Subcutaneous abdominal adipose tissue (tissue), 5 donors: ENCODE measurements around the gene PCED1A.

Experiments used
- H3K27ac ChIP-seq: one replicate; pipeline ENCODE4 v1.7.0; 2013; ENCODE audit warnings: low read depth, mild to moderate bottlenecking, inconsistent platforms, low read length, moderate library complexity
- H3K27me3 ChIP-seq, 5 donors: one replicate each; pipeline ENCODE4 v1.7.0; 2013; ENCODE audit warnings: low read length in 5 of 5, inconsistent platforms in 1 of 5; ENCODE audit not compliant: control insufficient read depth in 5 of 5, insufficient read depth in 4 of 5
- H3K36me3 ChIP-seq, 5 donors: one replicate each; pipeline ENCODE4 v1.7.0; 2013; ENCODE audit warnings: low read length in 5 of 5; ENCODE audit not compliant: control insufficient read depth in 5 of 5, insufficient read depth in 5 of 5
- H3K4me1 ChIP-seq, 5 donors: one replicate each; pipeline ENCODE4 v1.7.0; 2013; ENCODE audit warnings: low read length in 5 of 5, mild to moderate bottlenecking in 3 of 5, moderate library complexity in 1 of 5; ENCODE audit not compliant: control insufficient read depth in 5 of 5, insufficient read depth in 5 of 5
- H3K4me3 ChIP-seq, 5 donors: one replicate each; pipeline ENCODE4 v1.7.0; 2013; ENCODE audit warnings: low read length in 5 of 5, low read depth in 1 of 5
- H3K9ac ChIP-seq, 5 donors: one replicate each; pipeline ENCODE4 v1.7.0; 2013; ENCODE audit warnings: low read length in 5 of 5, mild to moderate bottlenecking in 4 of 5, moderate library complexity in 3 of 5
- H3K9me3 ChIP-seq, 5 donors: one replicate each; pipeline ENCODE4 v1.7.0; 2013; ENCODE audit warnings: low read length in 5 of 5; ENCODE audit not compliant: control insufficient read depth in 5 of 5
- donor health status: healthy.
- donor health status: healthy.
- donor health status: healthy.
- donor health status: healthy.
- donor health status: healthy.

PCED1A gene

DNA sequence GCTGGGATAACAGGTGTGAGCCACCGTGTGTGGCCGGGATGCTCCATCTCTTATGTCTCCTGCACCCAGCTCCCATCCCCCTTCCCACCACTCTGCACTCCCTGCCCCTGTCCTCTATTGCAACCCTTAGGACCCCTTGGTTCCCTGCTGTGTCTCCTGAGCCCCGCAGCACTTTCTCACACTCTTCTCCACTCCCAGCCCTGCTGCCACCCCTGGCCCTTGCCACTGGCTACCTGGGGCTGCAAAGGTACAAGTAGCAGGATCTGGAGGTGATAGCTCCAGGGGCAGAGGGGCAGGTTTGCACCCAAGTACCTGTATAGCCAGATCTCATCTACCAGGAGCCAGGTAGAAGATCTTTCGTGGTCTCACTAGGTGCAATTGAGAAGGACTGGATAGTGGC, 33.4 kb downstream of the PCED1A start:
- Histone ChIP-seq H3K27ac (no peak overlapping the region), H3K4me3 (no peak overlapping the region), H3K4me1 (peaks cover 0 to 7% (median 5%) of the 10 kb centered on the region in 5 donors), H3K36me3 (no peaks in the 10 kb centered on the region), H3K9me3 (peaks cover 0 to 7% (median 3%) of the 10 kb centered on the region in 5 donors), H3K27me3 (peaks cover 23 to 42% (median 26%) of the 10 kb centered on the region in 5 donors), H3K9ac (no peak overlapping the region)

DNA sequence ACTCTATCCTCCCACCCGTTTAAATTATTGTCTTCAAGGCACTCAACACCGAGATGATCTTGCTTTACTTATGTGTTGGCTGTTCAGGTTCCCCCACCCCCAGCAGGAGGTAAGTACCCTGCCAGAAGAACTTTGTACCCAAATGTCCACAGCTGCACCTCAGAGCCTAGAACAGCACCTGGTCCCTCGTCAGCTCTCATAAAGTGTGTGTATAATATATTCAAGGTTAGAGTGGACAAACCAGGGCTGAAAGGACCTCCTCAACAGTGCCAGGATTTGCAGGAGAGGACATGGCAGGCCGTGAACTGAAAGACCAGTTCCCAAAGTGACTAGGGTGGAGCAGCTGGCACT, 34.1 kb downstream of the PCED1A start:
- Histone ChIP-seq H3K4me3 (no peak overlapping the region), H3K4me1 (peaks cover 0 to 9% (median 5%) of the 10 kb centered on the region in 5 donors), H3K9ac (no peak overlapping the region), H3K27ac (no peak overlapping the region), H3K9me3 (peaks cover 0 to 3% (median 0%) of the 10 kb centered on the region in 5 donors), H3K27me3 (peaks cover 27 to 47% (median 27%) of the 10 kb centered on the region in 5 donors), H3K36me3 (no peaks in the 10 kb centered on the region)

GRCh38 chr20:2805689-2806350, 34.6 kb downstream of the PCED1A start:
- Histone ChIP-seq H3K27ac (no peak overlapping the region), H3K9me3 (peaks cover 0 to 5% (median under 1%) of the 10 kb centered on the region in 5 donors), H3K4me1 (peaks cover 0 to 14% (median 7%) of the 10 kb centered on the region in 5 donors), H3K27me3 (peaks cover 32 to 52% (median 32%) of the 10 kb centered on the region in 5 donors), H3K9ac (no peak overlapping the region), H3K4me3 (no peak overlapping the region), H3K36me3 (no peaks in the 10 kb centered on the region)

DNA sequence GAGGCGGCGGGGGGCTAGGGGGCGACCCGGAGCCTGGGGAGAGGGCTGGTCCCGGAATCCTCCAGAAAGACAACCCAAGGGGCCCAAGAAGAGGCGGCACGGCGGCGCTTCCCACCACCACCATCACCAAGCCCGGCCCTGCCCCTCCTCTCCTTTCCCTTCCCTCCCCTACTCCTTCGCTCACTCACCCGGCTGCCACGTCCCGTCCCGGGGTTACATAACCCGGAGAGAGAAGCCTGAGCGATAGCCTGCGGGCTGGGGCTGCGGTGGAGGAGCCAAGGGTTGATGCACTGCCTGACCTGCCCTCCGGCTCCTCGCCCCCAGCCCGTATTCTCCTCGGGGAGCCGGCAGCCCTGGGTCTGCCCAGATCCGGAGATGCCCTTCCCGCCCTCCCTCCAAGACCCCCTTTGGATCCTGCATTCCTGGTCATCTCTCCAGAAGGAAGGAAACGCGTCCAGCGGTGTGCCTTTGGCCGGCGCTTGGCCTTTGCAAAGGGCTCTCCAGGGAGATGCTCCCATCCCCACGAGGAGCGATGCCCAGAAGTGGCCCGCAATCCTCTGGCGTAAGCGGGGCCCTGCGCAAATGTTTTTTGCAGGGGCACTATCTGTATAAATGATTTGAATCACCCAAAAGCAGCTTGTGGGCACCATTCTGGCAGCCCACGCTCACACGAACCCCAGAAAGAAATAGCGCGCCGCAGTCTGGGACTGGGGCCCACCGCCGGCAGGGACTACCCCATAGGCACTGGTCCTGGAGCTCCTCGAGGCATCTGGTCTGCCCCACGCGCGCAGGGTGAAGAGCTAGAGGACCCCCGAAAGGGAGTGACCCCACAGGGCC, 35.4 kb downstream of the PCED1A start:
- H3K4me1 ChIP-seq: peaks cover 0 to 20% (median 12%) of the 10 kb centered on the region in 5 donors
- H3K27me3 ChIP-seq: peaks cover 37 to 58% (median 38%) of the 10 kb centered on the region in 5 donors
- H3K4me3 ChIP-seq: no peak overlapping the region

DNA sequence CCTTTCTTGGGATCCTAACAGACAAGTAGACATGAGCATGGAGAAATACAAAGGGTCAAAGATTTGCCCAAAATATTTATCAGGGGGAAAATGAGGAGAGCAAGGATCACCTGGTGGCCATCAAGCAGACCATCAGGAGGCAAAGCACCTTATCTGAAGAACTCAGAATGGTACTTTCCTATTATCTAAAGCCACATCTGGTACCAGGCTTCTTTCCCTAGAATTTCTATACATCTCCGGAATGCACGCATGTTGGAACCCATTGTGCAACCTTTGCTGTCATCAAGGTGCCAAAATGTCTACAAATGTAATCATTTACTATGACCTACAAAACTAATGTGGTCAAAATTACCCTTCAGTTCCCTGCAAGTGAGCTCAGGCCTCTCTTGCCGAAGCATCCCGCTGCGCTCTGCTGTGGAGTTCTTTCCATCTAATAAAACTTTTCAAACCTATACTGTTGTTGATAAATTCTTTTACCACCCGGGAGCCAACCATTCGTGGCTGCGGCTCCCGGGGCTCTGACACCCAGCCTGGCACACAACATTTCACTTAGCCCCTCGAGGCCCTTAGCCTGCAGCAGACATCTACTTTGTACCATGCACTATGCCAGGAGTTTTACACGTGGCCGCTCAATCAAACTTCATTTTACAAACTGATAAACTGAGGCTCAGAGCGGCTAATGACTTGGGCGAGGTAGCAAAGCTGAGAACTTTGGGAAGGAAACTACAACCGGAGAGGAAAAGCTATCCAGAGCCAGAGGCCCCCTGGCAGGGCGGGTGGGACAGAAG, 36.2 kb downstream of the PCED1A start:
- Histone ChIP-seq H3K36me3 (no peaks in the 10 kb centered on the region), H3K4me3 (no peak overlapping the region), H3K9ac (no peak overlapping the region), H3K9me3 (peaks cover 0 to 6% (median 0%) of the 10 kb centered on the region in 5 donors), H3K27ac (no peak overlapping the region), H3K4me1 (peaks cover 0 to 28% (median 20%) of the 10 kb centered on the region in 5 donors), H3K27me3 (peaks cover 45 to 66% (median 46%) of the 10 kb centered on the region in 5 donors)

More for the DNA sequence above, 35.4 kb downstream of the PCED1A start:
- Histone ChIP-seq H3K9ac (no peak overlapping the region), H3K9me3 (peaks cover 0 to 6% (median 0%) of the 10 kb centered on the region in 5 donors), H3K36me3 (no peaks in the 10 kb centered on the region), H3K27ac (no peak overlapping the region)

DNA sequence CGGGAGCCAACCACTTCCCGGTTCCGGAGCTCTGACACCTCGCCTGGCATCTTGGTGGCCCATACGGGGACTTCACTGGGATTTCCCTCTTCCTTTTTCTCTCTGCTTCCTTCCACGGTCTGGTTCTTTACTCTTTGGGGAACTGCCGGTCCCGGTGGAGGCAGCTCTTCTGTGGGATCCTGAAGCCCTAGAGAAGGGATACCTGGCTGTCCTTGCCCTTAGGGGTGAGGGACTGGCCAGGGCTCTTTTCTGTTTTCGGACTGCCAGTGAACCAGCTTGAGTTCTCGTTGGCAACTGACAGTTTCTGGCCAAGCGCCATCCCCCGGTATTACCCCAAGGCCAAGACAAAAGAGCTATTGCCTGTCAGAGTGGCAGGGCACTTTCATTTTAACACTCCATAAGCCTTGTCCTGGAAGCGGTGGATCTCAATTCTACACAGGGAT, 39.1 kb downstream of the PCED1A start:
- Histone ChIP-seq H3K9ac (no peak overlapping the region), H3K4me1 (peaks cover 0 to 29% (median 20%) of the 10 kb centered on the region in 5 donors), H3K27me3 (peaks cover 40 to 76% (median 55%) of the 10 kb centered on the region in 5 donors), H3K27ac (no peak overlapping the region), H3K4me3 (peak overlapping the region in 1 of 5 donors; percentile 7), H3K36me3 (no peaks in the 10 kb centered on the region), H3K9me3 (peaks cover 0 to 6% (median 0%) of the 10 kb centered on the region in 5 donors)

GRCh38 chr20:2800521-2801285, 39.8 kb downstream of the PCED1A start, which contains the start of gene CPXM1:
CPXM1 (minus strand) TSS chr20:2800627; CDS start chr20:2800572, 55 bp downstream.
- H3K4me1 ChIP-seq: peaks cover 0 to 29% (median 20%) of the 10 kb centered on the region in 5 donors
- H3K9ac ChIP-seq: peak within 1 kb of the TSS in 1 of 5 donors; percentile 10
- no peaks in the 10 kb centered on the region for H3K36me3 ChIP-seq
- H3K4me3 ChIP-seq: peak within 1 kb of the TSS; percentile 11 to 71 (median 58)
- peaks cover 0 to 6% (median 0%) of the 10 kb centered on the region in 5 donors for H3K9me3 ChIP-seq
- H3K27ac ChIP-seq: no peak within 1 kb of the TSS
- H3K27me3 ChIP-seq: peaks cover 35 to 76% (median 54%) of the 10 kb centered on the region in 5 donors

- H3K27ac ChIP-seq: no peak overlapping the region
- H3K9me3 ChIP-seq: peaks cover 0 to 6% (median 0%) of the 10 kb centered on the region in 5 donors
- peaks cover 0 to 23% (median 16%) of the 10 kb centered on the region in 5 donors for H3K4me1 ChIP-seq
- H3K27me3 ChIP-seq: peaks cover 30 to 74% (median 54%) of the 10 kb centered on the region in 5 donors
- peak overlapping the region in 1 of 5 donors; percentile 10 for H3K9ac ChIP-seq
- H3K36me3 ChIP-seq: no peaks in the 10 kb centered on the region
- peak overlapping the region; percentile 11 to 71 (median 58) for H3K4me3 ChIP-seq
These were observed 40.6 kb downstream of the PCED1A start for GRCh38 chr20:2799688-2800520.
